ENCODE measurements around the gene ATP2A2.

Gene ATP2A2

GRCh38 chr12:110244372-110244771, 36.7 kb upstream of the ATP2A2 start:
- no peak for DNase-seq (ENCODE audit: low read depth)
- no peak for TF ChIP-seq CTCF (IDR thresholded peaks at IDR 0.05; ENCODE audit: insufficient read depth, low read depth, low read length, missing control alignments)
- no peak overlapping the region for H3K4me3 ChIP-seq (ENCODE audit: low read depth, low read length)

GRCh38 chr12:110244829-110245228, 36.2 kb upstream of the ATP2A2 start:
- TF ChIP-seq CTCF (IDR thresholded peaks at IDR 0.05; ENCODE audit: insufficient read depth, low read depth, low read length, missing control alignments), result no peak
- H3K4me3 ChIP-seq (ENCODE audit: low read depth, low read length), result no peak overlapping the region
- DNase-seq (ENCODE audit: low read depth), result no peak

GRCh38 chr12:110245369-110245772, 35.7 kb upstream of the ATP2A2 start:
- H3K4me3 ChIP-seq (ENCODE audit: low read depth, low read length), result no peak overlapping the region
- TF ChIP-seq CTCF (IDR thresholded peaks at IDR 0.05; ENCODE audit: insufficient read depth, low read depth, low read length, missing control alignments), result peak; percentile 74
- DNase-seq (ENCODE audit: low read depth), result peak; percentile 68

- no peak for DNase-seq (ENCODE audit: low read depth)
- no peak overlapping the region for H3K4me3 ChIP-seq (ENCODE audit: low read depth, low read length)
- TF ChIP-seq CTCF (IDR thresholded peaks at IDR 0.05; ENCODE audit: insufficient read depth, low read depth, low read length, missing control alignments), result no peak
Observed at GRCh38 chr12:110246636-110247339, 34.3 kb upstream of the ATP2A2 start.

GRCh38 chr12:110247340-110248095, 33.5 kb upstream of the ATP2A2 start:
- DNase-seq (ENCODE audit: low read depth), result no peak
- TF ChIP-seq CTCF (IDR thresholded peaks at IDR 0.05; ENCODE audit: insufficient read depth, low read depth, low read length, missing control alignments), result no peak
- H3K4me3 ChIP-seq (ENCODE audit: low read depth, low read length), result no peak overlapping the region

GRCh38 chr12:110248096-110248447, 33.0 kb upstream of the ATP2A2 start:
- TF ChIP-seq CTCF (IDR thresholded peaks at IDR 0.05; ENCODE audit: insufficient read depth, low read depth, low read length, missing control alignments), result no peak
- no peak for DNase-seq (ENCODE audit: low read depth)
- no peak overlapping the region for H3K4me3 ChIP-seq (ENCODE audit: low read depth, low read length)
